WTC11 (cell line): ENCODE measurements around the gene ANKRD62. TPM values are rescaled to one million over a fixed set of nuclear protein-coding genes. Genes with fewer than 3 reads are reported as not detected.

Experiments
- ATAC-seq: fragments of 200-7000 bp; cut with Tn5 transposase; 2 replicates; pipeline ENCODE4 v1.10.0; 2021; ENCODE audit warnings: mild to moderate bottlenecking, moderate library complexity
- CTCF ChIA-PET: fragments of 300-600 bp; sonication (Branson Sonifier 250); formaldehyde crosslinking; loops from one replicate; lab custom pipeline; 2021; ENCODE audit warnings: antibody characterized with exemption; lab: Charles Lee
- POLR2A ChIA-PET: fragments of 350-600 bp; sonication (Branson Sonifier 250); formaldehyde crosslinking; loops from one replicate; lab custom pipeline; 2021; ENCODE audit warnings: antibody characterized with exemption; lab: Charles Lee
- DNase-seq: peaks from one replicate; pipeline ENCODE4 v3.0.0; 2021; ENCODE audit warnings: low spot score
- H3K27ac Mint-ChIP-seq: 2 replicates; pipeline ENCODE4 v1.8.0; 2021; ENCODE audit warnings: mixed read lengths
- H3K27me3 Mint-ChIP-seq: 2 replicates; pipeline ENCODE4 v1.8.0; 2021; ENCODE audit warnings: low read depth, mild to moderate bottlenecking, moderate library complexity, mixed read lengths
- H3K36me3 Mint-ChIP-seq: 2 replicates; pipeline ENCODE4 v1.8.0; 2021; ENCODE audit warnings: mixed read lengths
- H3K4me1 Mint-ChIP-seq: 2 replicates; pipeline ENCODE4 v1.8.0; 2022; ENCODE audit warnings: mixed read lengths
- H3K4me3 Mint-ChIP-seq: 2 replicates; pipeline ENCODE4 v1.8.0; 2021; ENCODE audit warnings: mild to moderate bottlenecking, moderate library complexity, mixed read lengths
- H3K9me3 Mint-ChIP-seq: 2 replicates; pipeline ENCODE4 v1.8.0; 2021; ENCODE audit warnings: mixed read lengths
- ATF6 ChIP-seq: sonication (generic); formaldehyde crosslinking; IDR thresholded peaks from 2 replicates; pipeline ENCODE4 v1.8.1; 2023; ENCODE audit warnings: mild to moderate bottlenecking, missing genetic modification reagents
- CBFB ChIP-seq: sonication (generic); formaldehyde crosslinking; IDR thresholded peaks from 2 replicates; pipeline ENCODE4 v1.8.1; 2022; ENCODE audit warnings: mild to moderate bottlenecking, low read depth, missing genetic modification reagents
- E2F4 ChIP-seq: sonication (generic); formaldehyde crosslinking; IDR thresholded peaks from 2 replicates; pipeline ENCODE4 v1.8.1; 2022; ENCODE audit warnings: low read depth, mild to moderate bottlenecking, moderate library complexity, missing genetic modification reagents, borderline replicate concordance
- ESRRA ChIP-seq: sonication (generic); formaldehyde crosslinking; IDR thresholded peaks from 2 replicates; pipeline ENCODE4 v1.8.1; 2022; ENCODE audit warnings: mild to moderate bottlenecking, missing genetic modification reagents, borderline replicate concordance
- FOXP1 ChIP-seq: sonication (generic); formaldehyde crosslinking; IDR thresholded peaks from 2 replicates; pipeline ENCODE4 v1.8.0; 2022; ENCODE audit warnings: missing genetic modification reagents, mild to moderate bottlenecking, moderate library complexity, borderline replicate concordance
- GTF2I ChIP-seq: fragments of 250-450 bp; sonication (Bioruptor Pico); conservative IDR thresholded peaks from 2 replicates; pipeline ENCODE4 v1.4.0; 2021; ENCODE audit warnings: mild to moderate bottlenecking
- HMGXB4 ChIP-seq: sonication (generic); formaldehyde crosslinking; IDR thresholded peaks from 2 replicates; pipeline ENCODE4 v1.8.1; 2023; ENCODE audit warnings: mild to moderate bottlenecking, moderate library complexity, missing genetic modification reagents
- IRF2 ChIP-seq: sonication (generic); formaldehyde crosslinking; IDR thresholded peaks from 2 replicates; pipeline ENCODE4 v1.8.0; 2022; ENCODE audit warnings: low read depth, missing genetic modification reagents, borderline replicate concordance
- MAX ChIP-seq: sonication (generic); formaldehyde crosslinking; IDR thresholded peaks from 2 replicates; pipeline ENCODE4 v1.8.0; 2022; ENCODE audit warnings: mild to moderate bottlenecking, missing genetic modification reagents
- MLX ChIP-seq: sonication (generic); formaldehyde crosslinking; IDR thresholded peaks from 2 replicates; pipeline ENCODE4 v1.8.1; 2023; ENCODE audit warnings: mild to moderate bottlenecking, missing genetic modification reagents, moderate library complexity
- NR1H2 ChIP-seq: sonication (generic); formaldehyde crosslinking; IDR thresholded peaks from 2 replicates; pipeline ENCODE4 v1.9.0; 2021; ENCODE audit warnings: mild to moderate bottlenecking, moderate library complexity, missing genetic modification reagents
- NR2C2 ChIP-seq: sonication (generic); formaldehyde crosslinking; IDR thresholded peaks from 2 replicates; pipeline ENCODE4 v1.8.0; 2022; ENCODE audit warnings: mild to moderate bottlenecking, missing genetic modification reagents
- PRDM15 ChIP-seq: sonication (generic); formaldehyde crosslinking; IDR thresholded peaks from 2 replicates; pipeline ENCODE4 v1.8.0; 2022; ENCODE audit warnings: missing genetic modification reagents
- RORB ChIP-seq: fragments of 250-450 bp; sonication (Bioruptor Pico); IDR thresholded peaks from 2 replicates; pipeline ENCODE4 v1.9.0; 2021; ENCODE audit warnings: mild to moderate bottlenecking
- ZNF121 ChIP-seq: sonication (generic); formaldehyde crosslinking; IDR thresholded peaks from 2 replicates; pipeline ENCODE4 v1.8.0; 2023; ENCODE audit warnings: missing genetic modification reagents
- ZNF317 ChIP-seq: sonication (generic); formaldehyde crosslinking; IDR thresholded peaks from 2 replicates; pipeline ENCODE4 v1.8.1; 2023; ENCODE audit warnings: low read depth, mild to moderate bottlenecking, moderate library complexity, missing genetic modification reagents, borderline replicate concordance
- ZNF396 ChIP-seq: fragments of 250-450 bp; sonication (Bioruptor Pico); IDR thresholded peaks from 2 replicates; pipeline ENCODE4 v1.8.0; 2021; ENCODE audit warnings: mild to moderate bottlenecking, moderate library complexity, borderline replicate concordance
- total RNA-seq: library from RNA; stranded (reverse); gene quantifications from 3 replicates; pipeline ENCODE4 v1.2.3, GENCODE V29; 2021

Gene ANKRD62
- total RNA-seq, 1 experiment from 2014 or later = not detected

GRCh38 chr18:12048827-12049175 is 44.8 kb upstream of the ANKRD62 start:
- Mint-ChIP-seq H3K36me3 (no peaks in the 10 kb centered on the region), H3K9me3 (no peaks in the 10 kb centered on the region), H3K4me3 (no peak overlapping the region)
- ChIA-PET CTCF (interaction anchor here (0.5 to 3.7 kb wide), 14 partner anchors 9 to 265 kb away, joined by 3 to 32 read pairs (median 4); partner anchors contain the start of genes ANKRD62 and IMPA2), POLR2A (no interaction called here)
- DNase-seq = no peak
- TF ChIP-seq PRDM15 (CRISPR knock-in tag) (no peak), CBFB (CRISPR knock-in tag) (no peak), ZNF121 (CRISPR knock-in tag) (no peak), ZNF396 (CRISPR knock-in tag) (no peak), E2F4 (CRISPR knock-in tag) (no peak), ATF6 (no peak), ZNF317 (CRISPR knock-in tag) (no peak), FOXP1 (CRISPR knock-in tag) (no peak), GTF2I (CRISPR knock-in tag) (no peak)
- TF ChIP-seq, all 79 proteins: peak for 0
- no peak for ATAC-seq
- no peaks in the 10 kb centered on the region; the same call in 1 of the 2 replicates for H3K27me3 Mint-ChIP-seq
- H3K4me1 Mint-ChIP-seq = 0 out of 2 replicates have a peak, but pooled peaks cover 3% of the 10 kb centered on the region
- H3K27ac Mint-ChIP-seq = no peak overlapping the region

- H3K27me3 Mint-ChIP-seq = no peaks in the 10 kb centered on the region; the same call in 1 of the 2 replicates
- no peaks in the 10 kb centered on the region for H3K9me3 Mint-ChIP-seq
- H3K4me1 Mint-ChIP-seq = 0 out of 2 replicates have a peak, but pooled peaks cover 3% of the 10 kb centered on the region
- H3K27ac Mint-ChIP-seq = no peak overlapping the region
- TF ChIP-seq MLX (CRISPR knock-in tag) (no peak), NR2C2 (no peak), RORB (CRISPR knock-in tag) (no peak), IRF2 (no peak), ESRRA (CRISPR knock-in tag) (no peak), HMGXB4 (no peak), NR1H2 (CRISPR knock-in tag) (no peak), MAX (CRISPR knock-in tag) (no peak)
- ChIA-PET CTCF (interaction anchor here (1.2 to 3.7 kb wide), 5 partner anchors 10 to 740 kb away, joined by 3 to 32 read pairs (median 3); no protein-coding TSS in a partner anchor), POLR2A (interaction anchor here (0.7 kb wide), 1 partner anchor 69 kb away, joined by 3 read pairs; the partner anchor contains the start of gene IMPA2)
- H3K4me3 Mint-ChIP-seq = no peak overlapping the region
- no peak for DNase-seq
- ATAC-seq = no peak
- H3K36me3 Mint-ChIP-seq = no peaks in the 10 kb centered on the region
Observed at GRCh38 chr18:12049978-12050811, 43.4 kb upstream of the ANKRD62 start.
